Endothelial cell of umbilical vein (primary cell): ENCODE data around the gene DDHD1. TPM values are rescaled to one million over a fixed set of nuclear protein-coding genes. Genes with fewer than 3 reads are reported as not detected.

ENCODE experiments used
- BruUV-seq: library from RNA; stranded (reverse); fragments of 400-500 nt; replicated peaks from 2 replicates; lab custom pipeline; 2021; lab: Mats Ljungman, UMichigan
- CTCF ChIA-PET: fragments of 300-600, 350-600 bp; sonication (Branson Sonifier 250); formaldehyde crosslinking; loops from one replicate; lab custom pipeline; 2021; ENCODE audit warnings: antibody characterized with exemption, inconsistent platforms; lab: Charles Lee
- POLR2A ChIA-PET: fragments of 300-600, 350-600 bp; sonication (Branson Sonifier 250); formaldehyde crosslinking; loops from one replicate; lab custom pipeline; 2021; ENCODE audit warnings: antibody characterized with exemption, inconsistent platforms; lab: Charles Lee
- DNase-seq: peaks from one replicate; pipeline ENCODE4 v3.0.0-alpha.2; 2011; ENCODE audit warnings: low read depth, low spot score
- FAIRE-seq: peaks from 2 replicates; lab custom pipeline; 2011; peaks lifted over from hg19 to GRCh38; lab: Jason Lieb, UNC
- H2AFZ ChIP-seq: 2 replicates; pipeline ENCODE4 v1.6.0; 2012; ENCODE audit warnings: low read depth, low read length, control low read depth, inconsistent platforms
- H3K27ac ChIP-seq: 2 replicates; pipeline ENCODE4 v1.5.1; 2011; ENCODE audit warnings: low read depth, mild to moderate bottlenecking, control low read depth, low read length, moderate library complexity; ENCODE audit not compliant: insufficient read depth
- H3K27me3 ChIP-seq, 2 experiments: 2 replicates each; pipeline versions ENCODE4 v1.6.0 to v1.6.1; 2011; ENCODE audit warnings: low read length in 2 of 2, mixed read lengths in 1 of 2; ENCODE audit not compliant: control insufficient read depth in 2 of 2, insufficient read depth in 2 of 2
- H3K36me3 ChIP-seq, 2 experiments: 2 replicates in 1 of 2; 3 replicates in 1 of 2; pipeline ENCODE4 v1.5.1; 2011; ENCODE audit warnings: low read length in 2 of 2, mild to moderate bottlenecking in 1 of 2, moderate library complexity in 1 of 2; ENCODE audit not compliant: control insufficient read depth in 2 of 2, insufficient read depth in 2 of 2; ENCODE audit errors: extremely low read depth in 1 of 2
- H3K4me1 ChIP-seq: 3 replicates; pipeline ENCODE4 v1.5.1; 2011; ENCODE audit warnings: mild to moderate bottlenecking, low read length; ENCODE audit not compliant: control insufficient read depth, insufficient read depth; ENCODE audit errors: extremely low read depth
- H3K4me2 ChIP-seq: 2 replicates; pipeline ENCODE4 v1.6.1; 2011; ENCODE audit warnings: low read length, control low read depth, mixed read lengths; ENCODE audit not compliant: insufficient read depth
- H3K4me3 ChIP-seq, 3 experiments: fragments of 200-600 bp in 1 of 3; sonication (generic), shearing (Covaris generic) in 1 of 3; replicated peaks in 1 of 3; 2 replicates each; pipeline ENCODE4 v1.5.1; 2011 to 2016; ENCODE audit warnings: control low read depth in 3 of 3, low read length in 3 of 3, mild to moderate bottlenecking in 2 of 3, inconsistent platforms in 1 of 3, low read depth in 1 of 3, moderate library complexity in 1 of 3; ENCODE audit not compliant: insufficient read depth in 1 of 3
- H3K79me2 ChIP-seq: 2 replicates; pipeline ENCODE4 v1.6.0; 2012; ENCODE audit warnings: low read length, inconsistent platforms; ENCODE audit not compliant: control insufficient read depth, insufficient read depth
- H3K9ac ChIP-seq: replicated peaks from 2 replicates; pipeline ENCODE3; 2011; ENCODE audit warnings: low read length, control low read depth; ENCODE audit not compliant: insufficient read depth; ENCODE audit errors: extremely low read depth
- H3K9me1 ChIP-seq: replicated peaks from 3 replicates; pipeline ENCODE4 v1.6.0; 2011; ENCODE audit warnings: mild to moderate bottlenecking, low read length; ENCODE audit not compliant: control insufficient read depth, insufficient read depth; ENCODE audit errors: extremely low read depth
- H3K9me3 ChIP-seq: replicated peaks from 2 replicates; pipeline ENCODE4 v1.5.1; 2012; ENCODE audit warnings: low read length, inconsistent platforms; ENCODE audit not compliant: control insufficient read depth, insufficient read depth
- H4K20me1 ChIP-seq: replicated peaks from 2 replicates; pipeline ENCODE3; 2011; ENCODE audit warnings: mild to moderate bottlenecking, low read length; ENCODE audit not compliant: control insufficient read depth, insufficient read depth; ENCODE audit errors: extremely low read depth
- EZH2 ChIP-seq: IDR thresholded peaks from 2 replicates; pipeline ENCODE4 v1.6.1; 2012; ENCODE audit warnings: borderline replicate concordance, low read depth, mild to moderate bottlenecking, moderate library complexity, low read length, inconsistent platforms; ENCODE audit not compliant: severe bottlenecking
- FOS ChIP-seq: IDR thresholded peaks from 2 replicates; pipeline ENCODE4 v1.6.1; 2011; ENCODE audit warnings: mild to moderate bottlenecking, low read length, moderate library complexity, borderline replicate concordance; ENCODE audit not compliant: insufficient read depth
- GATA2 ChIP-seq: IDR thresholded peaks from 2 replicates; pipeline ENCODE4 v1.7.0; 2011; ENCODE audit warnings: low read depth, mild to moderate bottlenecking, moderate library complexity, mixed read lengths, low read length; ENCODE audit not compliant: insufficient read length, insufficient read depth
- JUN ChIP-seq: IDR thresholded peaks from 2 replicates; pipeline ENCODE4 v1.6.1; 2011; ENCODE audit warnings: borderline replicate concordance, low read depth; ENCODE audit not compliant: insufficient read length, insufficient read depth
- MYC ChIP-seq: IDR thresholded peaks from one replicate; pipeline ENCODE4 v1.6.1; 2011; ENCODE audit warnings: mild to moderate bottlenecking, low read depth, low read length
- POLR2A ChIP-seq: IDR thresholded peaks from 2 replicates; pipeline ENCODE4 v1.6.1; 2012; ENCODE audit warnings: low read depth, mild to moderate bottlenecking, control low read depth, low read length
- POLR2AphosphoS5 ChIP-seq: IDR thresholded peaks from 2 replicates; pipeline ENCODE4 v1.6.1; 2012; ENCODE audit warnings: low read depth, mild to moderate bottlenecking, control low read depth, low read length, moderate library complexity; ENCODE audit not compliant: insufficient read depth
- dilution Hi-C: fragments of 300-500 bp; cut with MboI; formaldehyde crosslinking; loops from one replicate; pipeline ENCODE4 v1.15.0; 2019; ENCODE audit warnings: low sequenced_read_pairs; ENCODE audit not compliant: extremely low pct_ligation_motif_present
- intact Hi-C: fragments of 100-400 bp; cut with micrococcal nuclease; formaldehyde crosslinking; loops from one replicate; pipeline ENCODE4 v1.10.0; 2022
- polyA plus RNA-seq, 4 experiments: library from polyadenylated mRNA; depleted of rRNA in 3 of 4; stranded (reverse) in 3 of 4; unstranded in 1 of 4; fragments of >200 nt; gene quantifications; 2 replicates each; pipeline versions ENCODE4 v1.2.1 to v1.2.3, GENCODE V29; 2011 to 2012; ENCODE audit warnings: missing spikeins in 1 of 4
- total RNA-seq: library from RNA; stranded (reverse); gene quantifications from 2 replicates; pipeline ENCODE4 v1.2.3, GENCODE V29; 2021
- TF ChIP-seq, protein P1 (sequence below): IDR thresholded peaks from 2 replicates; pipeline ENCODE4 v1.6.1; 2011; ENCODE audit not compliant: insufficient read depth, insufficient read length
- TF ChIP-seq, protein P2 (sequence below), 2 donors: IDR thresholded peaks; 1 replicate in 1 of 2; 2 replicates in 1 of 2; pipeline ENCODE4 v1.5.1; 2011; ENCODE audit warnings: low read length in 2 of 2, mild to moderate bottlenecking in 2 of 2, moderate library complexity in 2 of 2, control low read depth in 1 of 2, inconsistent platforms in 1 of 2, low read depth in 1 of 2; ENCODE audit not compliant: insufficient read depth in 1 of 2; ENCODE audit errors: extremely low read depth in 1 of 2

The DDHD1 gene
- total and polyA plus RNA-seq, 2 donors (not counting 3 experiments of a cell fraction or from before 2014, with no cell fraction given) = 2.7 to 12.4 TPM

DNA sequence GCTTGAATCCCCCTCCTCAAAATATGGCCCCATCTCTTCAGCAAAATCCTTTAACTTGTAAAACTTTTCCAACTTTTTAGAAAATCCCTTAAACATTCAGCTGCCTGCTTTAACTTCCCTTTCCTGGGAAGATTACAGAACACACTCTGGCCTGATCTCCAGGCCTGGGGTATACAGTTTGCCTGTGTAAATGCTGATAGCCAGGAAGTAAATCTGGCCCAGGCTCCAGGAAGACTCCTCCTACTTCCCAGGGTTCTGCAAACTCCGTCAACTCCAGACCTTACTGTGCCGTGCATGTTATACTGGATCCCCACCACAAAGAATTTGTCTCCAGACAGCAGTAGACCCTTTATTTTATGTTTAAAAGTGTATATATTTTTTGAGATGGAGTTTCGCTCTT lies 135.3 kb downstream of the DDHD1 start:
- dilution Hi-C loops = no loop called here
- no peak for TF ChIP-seq FOS
- TF ChIP-seq POLR2AphosphoS5 = no peak
- TF ChIP-seq, protein P1, sequence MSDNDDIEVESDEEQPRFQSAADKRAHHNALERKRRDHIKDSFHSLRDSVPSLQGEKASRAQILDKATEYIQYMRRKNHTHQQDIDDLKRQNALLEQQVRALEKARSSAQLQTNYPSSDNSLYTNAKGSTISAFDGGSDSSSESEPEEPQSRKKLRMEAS = no peak
- no peak for TF ChIP-seq JUN
- no peak for TF ChIP-seq GATA2
- TF ChIP-seq POLR2A = no peak
- no peak for TF ChIP-seq EZH2
- TF ChIP-seq MYC = no peak
- TF ChIP-seq, protein P2, sequence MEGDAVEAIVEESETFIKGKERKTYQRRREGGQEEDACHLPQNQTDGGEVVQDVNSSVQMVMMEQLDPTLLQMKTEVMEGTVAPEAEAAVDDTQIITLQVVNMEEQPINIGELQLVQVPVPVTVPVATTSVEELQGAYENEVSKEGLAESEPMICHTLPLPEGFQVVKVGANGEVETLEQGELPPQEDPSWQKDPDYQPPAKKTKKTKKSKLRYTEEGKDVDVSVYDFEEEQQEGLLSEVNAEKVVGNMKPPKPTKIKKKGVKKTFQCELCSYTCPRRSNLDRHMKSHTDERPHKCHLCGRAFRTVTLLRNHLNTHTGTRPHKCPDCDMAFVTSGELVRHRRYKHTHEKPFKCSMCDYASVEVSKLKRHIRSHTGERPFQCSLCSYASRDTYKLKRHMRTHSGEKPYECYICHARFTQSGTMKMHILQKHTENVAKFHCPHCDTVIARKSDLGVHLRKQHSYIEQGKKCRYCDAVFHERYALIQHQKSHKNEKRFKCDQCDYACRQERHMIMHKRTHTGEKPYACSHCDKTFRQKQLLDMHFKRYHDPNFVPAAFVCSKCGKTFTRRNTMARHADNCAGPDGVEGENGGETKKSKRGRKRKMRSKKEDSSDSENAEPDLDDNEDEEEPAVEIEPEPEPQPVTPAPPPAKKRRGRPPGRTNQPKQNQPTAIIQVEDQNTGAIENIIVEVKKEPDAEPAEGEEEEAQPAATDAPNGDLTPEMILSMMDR (IDR thresholded peaks at IDR 0.05; ENCODE audit: extremely low read depth in 1 of 2, insufficient read depth in 1 of 2, low read depth in 1 of 2, low read length in 2 of 2) = no peak

More for the DNA sequence above, 135.3 kb downstream of the DDHD1 start:
- intact Hi-C loops = no loop called here
- Histone ChIP-seq H3K4me2 (no peak overlapping the region), H3K9me3 (no peaks in the 10 kb centered on the region), H3K9ac (no peak overlapping the region), H4K20me1 (no peaks in the 10 kb centered on the region), H3K4me1 (no peaks in the 10 kb centered on the region), H3K27me3 (peaks cover 0 to 5% of the 10 kb centered on the region in 2 experiments), H3K9me1 (no peaks in the 10 kb centered on the region), H3K36me3 (no peaks in the 10 kb centered on the region), H2AFZ (no peak overlapping the region), H3K4me3 (no peak overlapping the region), H3K27ac (no peak overlapping the region), H3K79me2 (no peaks in the 10 kb centered on the region)
- no TSS peak for BruUV-seq
- CTCF ChIA-PET = no interaction called here
- POLR2A ChIA-PET = no interaction called here
- DNase-seq (no peak), FAIRE-seq (no peak)
